ENCODE results near the gene PDE6B. TPM values are rescaled to one million over a fixed set of nuclear protein-coding genes. Genes with fewer than 3 reads are reported as not detected.
"Not testable (repeated sequence)": the region's sequence is repeated elsewhere in the genome, so short reads cannot be mapped to it uniquely, and the experiment has no call there.

Gene PDE6B
- total and polyA plus RNA-seq, 3 experiments from 2014 or later: 9.3 to 21.5 (median 10.1) TPM

GRCh38 chr4:688854-689681 lies 63.7 kb downstream of the PDE6B start, which contains the start of gene SLC49A3:
Gene SLC49A3, minus strand, starts transcription at chr4:689151. Its CDS starts 24 bp downstream, at chr4:689127.
- ChIA-PET CTCF (no interaction called here), POLR2A (no interaction called here)
- no peak within 1 kb of the TSS for H3K4me3 ChIP-seq (ENCODE audit: low read length)

GRCh38 chr4:689723-690122 lies 64.3 kb downstream of the PDE6B start:
- H3K4me1 Mint-ChIP-seq: peaks cover 0 to 9% (median 3%) of the 10 kb centered on the region in 3 donors
- Histone ChIP-seq H3K36me3 (ENCODE audit: insufficient read depth, low read length) (no peaks in the 10 kb centered on the region), H3K4me1 (ENCODE audit: insufficient read depth, low read length) (no peaks in the 10 kb centered on the region), H3K4me3 (ENCODE audit: low read length) (no peak overlapping the region), H3K27ac (ENCODE audit: low read depth, low read length) (no peak overlapping the region), H3K9me3 (ENCODE audit: low read length) (no peaks in the 10 kb centered on the region), H3K27me3 (ENCODE audit: insufficient read depth, low read length, poor library complexity, severe bottlenecking) (no peaks in the 10 kb centered on the region)
- H3K27ac Mint-ChIP-seq: no peak overlapping the region
- no peaks in the 10 kb centered on the region for H3K9me3 Mint-ChIP-seq
- peaks cover 8 to 15% of the 10 kb centered on the region in 2 donors for H3K27me3 Mint-ChIP-seq
- CTCF ChIA-PET: no interaction called here
- no peaks in the 10 kb centered on the region for H3K36me3 Mint-ChIP-seq
- H3K4me3 Mint-ChIP-seq: peak overlapping the region in 1 of 7 donors; percentile 65
- DNase-seq: no peak
- POLR2A ChIA-PET: no interaction called here

More at GRCh38 chr4:688854-689681, 63.7 kb downstream of the PDE6B start, which contains the start of gene SLC49A3:
- H3K36me3 ChIP-seq (ENCODE audit: insufficient read depth, low read length): no peaks in the 10 kb centered on the region
- peaks cover 0 to 9% (median 3%) of the 10 kb centered on the region in 3 donors for H3K4me1 Mint-ChIP-seq
- no peaks in the 10 kb centered on the region for H3K9me3 Mint-ChIP-seq
- peak within 1 kb of the TSS in 5 of 7 donors; percentile 15 to 65 (median 28) for H3K4me3 Mint-ChIP-seq
- peaks cover 8 to 15% of the 10 kb centered on the region in 2 donors for H3K27me3 Mint-ChIP-seq
- peak within 1 kb of the TSS in 1 of 8 donors; percentile 77 for H3K27ac Mint-ChIP-seq
- no peaks in the 10 kb centered on the region for H3K36me3 Mint-ChIP-seq
- DNase-seq: no peak
- H3K27ac ChIP-seq (ENCODE audit: low read depth, low read length): peak within 1 kb of the TSS; percentile 59
- no peaks in the 10 kb centered on the region for H3K27me3 ChIP-seq (ENCODE audit: insufficient read depth, low read length, poor library complexity, severe bottlenecking)
- H3K9me3 ChIP-seq (ENCODE audit: low read length): no peaks in the 10 kb centered on the region
- no peaks in the 10 kb centered on the region for H3K4me1 ChIP-seq (ENCODE audit: insufficient read depth, low read length)

- no peaks in the 10 kb centered on the region for H3K9me3 Mint-ChIP-seq
- Histone ChIP-seq H3K27ac (ENCODE audit: low read depth, low read length) (no peak overlapping the region), H3K9me3 (ENCODE audit: low read length) (no peaks in the 10 kb centered on the region), H3K4me1 (ENCODE audit: insufficient read depth, low read length) (no peaks in the 10 kb centered on the region), H3K36me3 (ENCODE audit: insufficient read depth, low read length) (no peaks in the 10 kb centered on the region), H3K4me3 (ENCODE audit: low read length) (no peak overlapping the region), H3K27me3 (ENCODE audit: insufficient read depth, low read length, poor library complexity, severe bottlenecking) (no peaks in the 10 kb centered on the region)
- peak overlapping the region in 1 of 7 donors; percentile 51 for H3K4me3 Mint-ChIP-seq
- H3K27me3 Mint-ChIP-seq: peaks cover 3 to 6% of the 10 kb centered on the region in 2 donors
- H3K27ac Mint-ChIP-seq: no peak overlapping the region
- H3K4me1 Mint-ChIP-seq: peaks cover 0 to 1% (median 0%) of the 10 kb centered on the region in 3 donors
- no peak for DNase-seq
- ChIA-PET CTCF (no interaction called here), POLR2A (no interaction called here)
- H3K36me3 Mint-ChIP-seq: no peaks in the 10 kb centered on the region
Observed at GRCh38 chr4:692771-693554, 67.6 kb downstream of the PDE6B start.

GRCh38 chr4:694341-694940 lies 69.1 kb downstream of the PDE6B start:
- H3K4me1 ChIP-seq (ENCODE audit: insufficient read depth, low read length); H3K27me3 Mint-ChIP-seq; H3K27ac Mint-ChIP-seq; POLR2A ChIA-PET; DNase-seq; H3K9me3 Mint-ChIP-seq; H3K9me3 ChIP-seq (ENCODE audit: low read length); H3K27me3 ChIP-seq (ENCODE audit: insufficient read depth, low read length, poor library complexity, severe bottlenecking); H3K36me3 ChIP-seq (ENCODE audit: insufficient read depth, low read length); CTCF ChIA-PET; H3K36me3 Mint-ChIP-seq; H3K4me1 Mint-ChIP-seq; H3K27ac ChIP-seq (ENCODE audit: low read depth, low read length); H3K4me3 Mint-ChIP-seq; H3K4me3 ChIP-seq (ENCODE audit: low read length): not testable (repeated sequence)

- Histone ChIP-seq H3K4me3 (ENCODE audit: low read length) (no peak overlapping the region), H3K4me1 (ENCODE audit: insufficient read depth, low read length) (peaks cover 3% of the 10 kb centered on the region), H3K36me3 (ENCODE audit: insufficient read depth, low read length) (no peaks in the 10 kb centered on the region), H3K27ac (ENCODE audit: low read depth, low read length) (no peak overlapping the region), H3K27me3 (ENCODE audit: insufficient read depth, low read length, poor library complexity, severe bottlenecking) (no peaks in the 10 kb centered on the region), H3K9me3 (ENCODE audit: low read length) (no peaks in the 10 kb centered on the region)
- ChIA-PET POLR2A (no interaction called here), CTCF (no interaction called here)
- peaks cover 3 to 16% (median 12%) of the 10 kb centered on the region in 3 donors for H3K4me1 Mint-ChIP-seq
- peak overlapping the region in 1 of 7 donors; percentile 46 for H3K4me3 Mint-ChIP-seq
- H3K27me3 Mint-ChIP-seq: no peaks in the 10 kb centered on the region
- no peaks in the 10 kb centered on the region for H3K36me3 Mint-ChIP-seq
- DNase-seq: no peak
- H3K27ac Mint-ChIP-seq: peak overlapping the region in 3 of 8 donors; percentile 32 to 74 (median 60)
- H3K9me3 Mint-ChIP-seq: no peaks in the 10 kb centered on the region
Observed at GRCh38 chr4:699816-700580, 74.6 kb downstream of the PDE6B start.

- Histone ChIP-seq H3K27ac (ENCODE audit: low read depth, low read length) (no peak overlapping the region), H3K27me3 (ENCODE audit: insufficient read depth, low read length, poor library complexity, severe bottlenecking) (no peaks in the 10 kb centered on the region), H3K4me3 (ENCODE audit: low read length) (no peak overlapping the region), H3K9me3 (ENCODE audit: low read length) (no peaks in the 10 kb centered on the region), H3K36me3 (ENCODE audit: insufficient read depth, low read length) (no peaks in the 10 kb centered on the region), H3K4me1 (ENCODE audit: insufficient read depth, low read length) (peaks cover 7% of the 10 kb centered on the region)
- H3K9me3 Mint-ChIP-seq: no peaks in the 10 kb centered on the region
- peaks cover 0 to 3% (median 0%) of the 10 kb centered on the region in 3 donors for H3K36me3 Mint-ChIP-seq
- peaks cover 3 to 21% (median 12%) of the 10 kb centered on the region in 3 donors for H3K4me1 Mint-ChIP-seq
- DNase-seq: no peak
- CTCF ChIA-PET: no interaction called here
- H3K27me3 Mint-ChIP-seq: no peaks in the 10 kb centered on the region
- POLR2A ChIA-PET: no interaction called here
- peak overlapping the region in 1 of 7 donors; percentile 46 for H3K4me3 Mint-ChIP-seq
- peak overlapping the region in 3 of 8 donors; percentile 23 to 60 (median 32) for H3K27ac Mint-ChIP-seq
Observed at GRCh38 chr4:700587-701264, 75.4 kb downstream of the PDE6B start.

- Histone ChIP-seq H3K27me3 (ENCODE audit: insufficient read depth, low read length, poor library complexity, severe bottlenecking) (no peaks in the 10 kb centered on the region), H3K27ac (ENCODE audit: low read depth, low read length) (no peak overlapping the region), H3K4me3 (ENCODE audit: low read length) (no peak overlapping the region), H3K4me1 (ENCODE audit: insufficient read depth, low read length) (peaks cover 13% of the 10 kb centered on the region), H3K36me3 (ENCODE audit: insufficient read depth, low read length) (no peaks in the 10 kb centered on the region), H3K9me3 (ENCODE audit: low read length) (no peaks in the 10 kb centered on the region)
- H3K27ac Mint-ChIP-seq: peak overlapping the region in 2 of 8 donors; percentile 3 to 66
- ChIA-PET POLR2A (no interaction called here), CTCF (no interaction called here)
- peaks cover 0 to 3% (median 0%) of the 10 kb centered on the region in 3 donors for H3K36me3 Mint-ChIP-seq
- no peaks in the 10 kb centered on the region for H3K27me3 Mint-ChIP-seq
- peak overlapping the region in 3 of 7 donors; percentile 19 to 56 (median 48) for H3K4me3 Mint-ChIP-seq
- no peaks in the 10 kb centered on the region for H3K9me3 Mint-ChIP-seq
- DNase-seq: no peak
- H3K4me1 Mint-ChIP-seq: peaks cover 3 to 24% (median 12%) of the 10 kb centered on the region in 3 donors
Observed at GRCh38 chr4:702618-703048, 77.3 kb downstream of the PDE6B start.

All from CD8-positive, alpha-beta memory T cell (primary cell).